Breast epithelium (tissue), 3 donors: ENCODE results near the gene TIE1.

Source experiments
- POLR2A ChIP-seq: fragments of 450-650 bp; IDR thresholded peaks from one replicate; pipeline ENCODE4 v1.6.1; 2016; ENCODE audit warnings: antibody characterized with exemption, mild to moderate bottlenecking, moderate library complexity
- POLR2AphosphoS5 ChIP-seq, 3 donors: sonication (generic); formaldehyde crosslinking; IDR thresholded peaks; one replicate each; pipeline ENCODE4 v1.6.1; 2017; ENCODE audit warnings: antibody characterized with exemption in 3 of 3
- TF ChIP-seq, protein P1 (sequence below), 3 donors: fragments of 450-650 bp; IDR thresholded peaks; one replicate each; pipeline ENCODE4 v1.5.1; 2016 to 2017; ENCODE audit warnings: antibody characterized with exemption in 3 of 3, mild to moderate bottlenecking in 3 of 3, moderate library complexity in 3 of 3

DNA sequence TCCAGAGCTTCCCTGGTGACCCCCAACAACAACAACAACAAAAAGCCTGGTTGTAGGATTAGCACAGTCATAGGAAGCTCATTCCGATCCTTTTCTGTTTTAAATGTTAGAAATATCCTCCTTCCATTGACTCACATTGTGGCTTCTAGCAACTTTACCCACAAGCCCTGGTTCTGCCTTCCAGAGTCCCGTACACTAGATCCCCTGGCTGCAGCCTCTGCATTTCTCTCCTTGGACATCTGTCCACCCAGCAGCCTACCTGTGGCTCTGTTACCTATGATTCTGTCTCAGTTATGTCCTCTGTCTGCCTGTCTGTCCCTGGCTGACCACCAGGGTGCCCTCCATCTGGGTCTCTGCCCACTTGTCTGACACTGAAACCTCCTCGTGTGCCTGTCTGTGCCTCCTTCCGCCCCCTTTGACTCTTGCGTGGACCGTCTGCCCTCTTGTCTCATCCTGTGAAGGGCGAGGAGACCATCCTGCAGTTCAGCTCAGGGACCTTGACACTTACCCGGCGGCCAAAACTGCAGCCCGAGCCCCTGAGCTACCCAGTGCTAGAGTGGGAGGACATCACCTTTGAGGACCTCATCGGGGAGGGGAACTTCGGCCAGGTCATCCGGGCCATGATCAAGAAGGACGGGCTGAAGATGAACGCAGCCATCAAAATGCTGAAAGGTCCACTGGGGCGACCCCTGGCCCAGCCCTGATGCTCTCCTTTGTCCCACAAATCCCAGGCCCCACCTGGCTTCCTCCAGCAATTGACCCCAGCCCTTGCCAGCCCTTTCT lies 16.1 kb downstream of the TIE1 start:
- TF ChIP-seq, protein P1, sequence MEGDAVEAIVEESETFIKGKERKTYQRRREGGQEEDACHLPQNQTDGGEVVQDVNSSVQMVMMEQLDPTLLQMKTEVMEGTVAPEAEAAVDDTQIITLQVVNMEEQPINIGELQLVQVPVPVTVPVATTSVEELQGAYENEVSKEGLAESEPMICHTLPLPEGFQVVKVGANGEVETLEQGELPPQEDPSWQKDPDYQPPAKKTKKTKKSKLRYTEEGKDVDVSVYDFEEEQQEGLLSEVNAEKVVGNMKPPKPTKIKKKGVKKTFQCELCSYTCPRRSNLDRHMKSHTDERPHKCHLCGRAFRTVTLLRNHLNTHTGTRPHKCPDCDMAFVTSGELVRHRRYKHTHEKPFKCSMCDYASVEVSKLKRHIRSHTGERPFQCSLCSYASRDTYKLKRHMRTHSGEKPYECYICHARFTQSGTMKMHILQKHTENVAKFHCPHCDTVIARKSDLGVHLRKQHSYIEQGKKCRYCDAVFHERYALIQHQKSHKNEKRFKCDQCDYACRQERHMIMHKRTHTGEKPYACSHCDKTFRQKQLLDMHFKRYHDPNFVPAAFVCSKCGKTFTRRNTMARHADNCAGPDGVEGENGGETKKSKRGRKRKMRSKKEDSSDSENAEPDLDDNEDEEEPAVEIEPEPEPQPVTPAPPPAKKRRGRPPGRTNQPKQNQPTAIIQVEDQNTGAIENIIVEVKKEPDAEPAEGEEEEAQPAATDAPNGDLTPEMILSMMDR (IDR thresholded peaks at IDR 0.05), result no peak
- TF ChIP-seq POLR2A (no peak), POLR2AphosphoS5 (IDR thresholded peaks at IDR 0.05) (no peak)
